ENCODE data around the gene CEACAM1.
"Not testable (repeated sequence)": the region's sequence is repeated elsewhere in the genome, so short reads cannot be mapped to it uniquely, and the experiment has no call there.

CEACAM1 gene

DNA sequence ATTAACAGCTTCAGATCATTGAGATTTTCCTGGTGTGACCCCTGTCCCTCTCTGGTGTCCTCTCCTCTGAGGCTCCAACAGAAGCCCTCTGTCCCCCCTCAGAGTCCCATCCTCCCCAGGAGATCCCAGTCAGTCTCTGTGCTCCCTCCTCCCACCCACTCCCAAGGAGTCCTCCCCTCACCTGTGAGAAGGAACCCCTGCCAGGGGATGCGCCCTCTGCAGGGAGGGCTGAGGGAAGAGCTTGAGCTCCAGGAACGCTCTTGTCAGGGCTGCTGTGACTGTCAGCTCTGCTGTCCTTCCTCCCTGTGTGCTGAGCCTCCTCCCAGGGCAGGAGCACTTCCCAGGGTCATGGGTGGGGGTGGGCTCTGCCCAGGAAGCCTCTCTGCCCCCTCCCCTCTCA, 33.2 kb upstream of the CEACAM1 start:
- Histone ChIP-seq H3K36me3 (ENCODE audit: insufficient read depth, low read length) (no peaks in the 10 kb centered on the region), H3K9me2 (replicated peaks; ENCODE audit: low read depth, low read length) (no peaks in the 10 kb centered on the region)

DNA sequence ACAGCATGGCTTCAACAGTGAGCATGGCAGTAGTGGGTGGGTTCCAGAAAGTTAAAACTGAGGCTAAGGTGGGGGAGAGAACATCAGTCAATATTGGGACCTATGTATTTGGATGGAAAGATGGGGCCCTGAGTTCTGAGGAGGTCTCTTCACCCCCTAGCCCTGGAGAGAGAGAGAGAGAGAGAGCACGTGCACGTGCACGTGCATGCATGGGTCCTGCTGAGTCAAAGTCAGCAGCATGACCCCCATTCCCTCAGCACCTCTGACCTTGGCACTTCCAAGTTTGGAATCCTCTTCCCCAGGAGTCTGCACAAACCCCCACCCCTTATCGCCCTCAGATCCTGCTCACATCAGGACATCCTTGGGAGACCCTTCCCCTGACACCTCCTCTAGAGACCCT, 32.5 kb upstream of the CEACAM1 start:
- H3K4me1 ChIP-seq (ENCODE audit: insufficient read depth, low read length, poor library complexity, severe bottlenecking) = no peaks in the 10 kb centered on the region
- H3K9ac ChIP-seq (ENCODE audit: low read depth, low read length, poor library complexity, severe bottlenecking) = no peak overlapping the region
- no peaks in the 10 kb centered on the region for H3K36me3 ChIP-seq (ENCODE audit: insufficient read depth, low read length)
- no peaks in the 10 kb centered on the region for H3K9me3 ChIP-seq (ENCODE audit: insufficient read depth, low read depth, low read length)
- H3K27me3 ChIP-seq (ENCODE audit: insufficient read depth, low read length, poor library complexity, severe bottlenecking) = no peaks in the 10 kb centered on the region
- H4K20me1 ChIP-seq (ENCODE audit: insufficient read depth, low read length, poor library complexity, severe bottlenecking) = no peaks in the 10 kb centered on the region
- H3K4me3 ChIP-seq (ENCODE audit: low read length, poor library complexity, severe bottlenecking) = no peak overlapping the region
- H3K79me2 ChIP-seq (ENCODE audit: insufficient read depth, low read length) = no peaks in the 10 kb centered on the region
- H3K9me2 ChIP-seq (replicated peaks; ENCODE audit: low read depth, low read length) = no peaks in the 10 kb centered on the region
- H2AFZ ChIP-seq (ENCODE audit: low read length) = no peak overlapping the region
- H3K4me2 ChIP-seq (ENCODE audit: low read depth, low read length, poor library complexity, severe bottlenecking) = no peak overlapping the region
- TF ChIP-seq, protein P1, sequence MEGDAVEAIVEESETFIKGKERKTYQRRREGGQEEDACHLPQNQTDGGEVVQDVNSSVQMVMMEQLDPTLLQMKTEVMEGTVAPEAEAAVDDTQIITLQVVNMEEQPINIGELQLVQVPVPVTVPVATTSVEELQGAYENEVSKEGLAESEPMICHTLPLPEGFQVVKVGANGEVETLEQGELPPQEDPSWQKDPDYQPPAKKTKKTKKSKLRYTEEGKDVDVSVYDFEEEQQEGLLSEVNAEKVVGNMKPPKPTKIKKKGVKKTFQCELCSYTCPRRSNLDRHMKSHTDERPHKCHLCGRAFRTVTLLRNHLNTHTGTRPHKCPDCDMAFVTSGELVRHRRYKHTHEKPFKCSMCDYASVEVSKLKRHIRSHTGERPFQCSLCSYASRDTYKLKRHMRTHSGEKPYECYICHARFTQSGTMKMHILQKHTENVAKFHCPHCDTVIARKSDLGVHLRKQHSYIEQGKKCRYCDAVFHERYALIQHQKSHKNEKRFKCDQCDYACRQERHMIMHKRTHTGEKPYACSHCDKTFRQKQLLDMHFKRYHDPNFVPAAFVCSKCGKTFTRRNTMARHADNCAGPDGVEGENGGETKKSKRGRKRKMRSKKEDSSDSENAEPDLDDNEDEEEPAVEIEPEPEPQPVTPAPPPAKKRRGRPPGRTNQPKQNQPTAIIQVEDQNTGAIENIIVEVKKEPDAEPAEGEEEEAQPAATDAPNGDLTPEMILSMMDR (conservative IDR thresholded peaks at IDR 0.05; ENCODE audit: low read length) = no peak
- no peak for TF ChIP-seq EZH2phosphoT487 (IDR thresholded peaks at IDR 0.05; ENCODE audit: borderline replicate concordance)
- H3F3A ChIP-seq (ENCODE audit: low read depth) = no peaks in the 10 kb centered on the region

More for the DNA sequence above, 33.2 kb upstream of the CEACAM1 start:
- no peaks in the 10 kb centered on the region for H3K79me2 ChIP-seq (ENCODE audit: insufficient read depth, low read length)
- no peak overlapping the region for H2AFZ ChIP-seq (ENCODE audit: low read length)
- TF ChIP-seq, protein P1 (conservative IDR thresholded peaks at IDR 0.05; ENCODE audit: low read length) = no peak; the same call in 1 of the 2 replicates
- no peak for TF ChIP-seq EZH2phosphoT487 (IDR thresholded peaks at IDR 0.05; ENCODE audit: borderline replicate concordance)
- H3K4me1 ChIP-seq (ENCODE audit: insufficient read depth, low read length, poor library complexity, severe bottlenecking) = no peaks in the 10 kb centered on the region
- no peaks in the 10 kb centered on the region for H3K9me3 ChIP-seq (ENCODE audit: insufficient read depth, low read depth, low read length)
- H3K4me3 ChIP-seq (ENCODE audit: low read length, poor library complexity, severe bottlenecking) = no peak overlapping the region
- no peaks in the 10 kb centered on the region for H3K27me3 ChIP-seq (ENCODE audit: insufficient read depth, low read length, poor library complexity, severe bottlenecking)
- H3K9ac ChIP-seq (ENCODE audit: low read depth, low read length, poor library complexity, severe bottlenecking) = no peak overlapping the region
- no peaks in the 10 kb centered on the region for H3F3A ChIP-seq (ENCODE audit: low read depth)
- H4K20me1 ChIP-seq (ENCODE audit: insufficient read depth, low read length, poor library complexity, severe bottlenecking) = no peaks in the 10 kb centered on the region
- H3K4me2 ChIP-seq (ENCODE audit: low read depth, low read length, poor library complexity, severe bottlenecking) = no peak overlapping the region

DNA sequence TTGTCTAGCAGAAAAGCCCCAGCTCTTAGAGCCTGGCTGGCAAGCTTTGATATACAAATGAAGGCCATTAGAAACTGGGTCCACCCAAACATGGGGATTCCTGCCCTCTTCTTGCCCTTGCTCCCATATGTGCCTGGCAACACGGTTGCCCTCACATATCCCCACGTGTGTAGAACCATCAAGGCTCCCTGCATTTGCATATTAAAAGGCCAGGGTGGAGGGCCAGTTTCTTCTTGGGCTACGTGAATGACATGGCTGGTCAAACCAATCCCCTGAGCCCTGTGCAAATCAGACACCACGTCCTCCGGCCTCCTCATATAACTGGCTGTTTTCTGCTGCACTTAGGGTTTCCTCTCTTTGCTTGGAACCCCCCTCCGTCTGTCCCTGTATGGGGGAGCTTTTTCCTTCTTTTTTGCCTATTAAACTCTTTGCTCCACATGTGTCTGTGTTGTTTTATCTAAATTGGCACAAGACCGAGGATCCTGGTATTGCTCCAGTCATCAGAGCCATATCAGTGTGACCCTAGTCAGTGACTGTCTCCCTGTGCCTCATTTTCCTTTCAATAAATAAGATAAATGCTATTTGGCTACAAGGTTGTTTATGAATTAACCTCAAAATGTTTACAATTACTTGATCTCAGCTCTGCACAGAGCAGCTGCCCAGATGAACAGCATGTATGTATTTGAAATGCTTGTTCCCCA, 30.3 kb upstream of the CEACAM1 start:
- no peaks in the 10 kb centered on the region for H3K36me3 ChIP-seq (ENCODE audit: insufficient read depth, low read length)
- H3K4me3 ChIP-seq (ENCODE audit: low read length, poor library complexity, severe bottlenecking) = no peak overlapping the region
- H3K4me1 ChIP-seq (ENCODE audit: insufficient read depth, low read length, poor library complexity, severe bottlenecking) = peaks cover 6% of the 10 kb centered on the region
- H4K20me1 ChIP-seq (ENCODE audit: insufficient read depth, low read length, poor library complexity, severe bottlenecking) = no peaks in the 10 kb centered on the region
- no peaks in the 10 kb centered on the region for H3F3A ChIP-seq (ENCODE audit: low read depth)
- H3K9me2 ChIP-seq (replicated peaks; ENCODE audit: low read depth, low read length) = no peaks in the 10 kb centered on the region
- H3K27me3 ChIP-seq (ENCODE audit: insufficient read depth, low read length, poor library complexity, severe bottlenecking) = no peaks in the 10 kb centered on the region
- no peak overlapping the region for H2AFZ ChIP-seq (ENCODE audit: low read length)
- no peaks in the 10 kb centered on the region for H3K79me2 ChIP-seq (ENCODE audit: insufficient read depth, low read length)
- no peaks in the 10 kb centered on the region for H3K9me3 ChIP-seq (ENCODE audit: insufficient read depth, low read depth, low read length)
- TF ChIP-seq, protein P1 (conservative IDR thresholded peaks at IDR 0.05; ENCODE audit: low read length) = no peak
- no peak for TF ChIP-seq EZH2phosphoT487 (IDR thresholded peaks at IDR 0.05; ENCODE audit: borderline replicate concordance)
- no peak overlapping the region for H3K9ac ChIP-seq (ENCODE audit: low read depth, low read length, poor library complexity, severe bottlenecking)
- no peak overlapping the region for H3K4me2 ChIP-seq (ENCODE audit: low read depth, low read length, poor library complexity, severe bottlenecking)

DNA sequence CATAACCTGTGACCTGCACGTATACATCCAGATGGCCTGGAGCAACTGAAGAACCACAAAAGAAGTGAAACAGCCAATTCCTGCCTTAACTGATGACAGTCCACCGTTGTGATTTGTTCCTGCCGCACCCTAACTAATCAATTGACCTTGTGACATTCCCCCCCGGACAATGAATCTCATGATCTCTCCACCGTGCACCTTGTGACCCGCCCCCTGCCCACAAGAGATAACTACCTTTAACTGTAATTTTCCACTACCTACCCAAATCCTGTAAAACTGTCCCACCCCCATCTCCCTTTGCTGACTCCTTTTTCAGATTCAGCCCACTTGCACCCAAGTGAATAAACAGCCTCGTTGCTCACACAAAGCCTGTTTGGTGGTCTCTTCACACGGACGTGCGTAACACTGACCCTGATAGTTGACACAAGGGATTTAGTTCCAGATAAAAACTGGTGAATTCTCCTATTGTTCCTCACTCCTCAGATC, 29.1 kb upstream of the CEACAM1 start:
- not testable (repeated sequence) for H3K27me3 ChIP-seq (ENCODE audit: insufficient read depth, low read length, poor library complexity, severe bottlenecking); H3K36me3 ChIP-seq (ENCODE audit: insufficient read depth, low read length); H4K20me1 ChIP-seq (ENCODE audit: insufficient read depth, low read length, poor library complexity, severe bottlenecking); H3K4me3 ChIP-seq (ENCODE audit: low read length, poor library complexity, severe bottlenecking); H3F3A ChIP-seq (ENCODE audit: low read depth); H3K9me2 ChIP-seq (replicated peaks; ENCODE audit: low read depth, low read length); H2AFZ ChIP-seq (ENCODE audit: low read length); H3K4me2 ChIP-seq (ENCODE audit: low read depth, low read length, poor library complexity, severe bottlenecking); H3K9ac ChIP-seq (ENCODE audit: low read depth, low read length, poor library complexity, severe bottlenecking); H3K9me3 ChIP-seq (ENCODE audit: insufficient read depth, low read depth, low read length); H3K79me2 ChIP-seq (ENCODE audit: insufficient read depth, low read length)
- H3K4me1 ChIP-seq (ENCODE audit: insufficient read depth, low read length, poor library complexity, severe bottlenecking) = peaks cover 10% of the 10 kb centered on the region
